Activated T-cell treated with anti-CD3 and anti-CD28 coated beads, Interleukin-2, amount 50 U/mL, for 72 hours (primary cell): ENCODE data around the gene PPIL1. TPM values are rescaled to one million over a fixed set of nuclear protein-coding genes. Genes with fewer than 3 reads are reported as not detected.
A peak's percentile ranks its signal among the peaks of the same experiment; 100 is the strongest.

Experiments
- ATAC-seq, 2 donors: fragments of 150-1000 bp; cut with Tn5 transposase; replicated peaks in 1 of 2; 2 replicates each; pipeline ENCODE4 v1.10.0; 2021; ENCODE audit warnings: moderate library complexity in 2 of 2, mild to moderate bottlenecking in 1 of 2
- DNase-seq, 2 donors: peaks; one replicate each; pipeline ENCODE4 v3.0.0; 2021 to 2022; ENCODE audit warnings: mixed read lengths in 1 of 2
- H3K27ac Mint-ChIP-seq: one replicate; pipeline ENCODE4 v1.8.0; 2022; ENCODE audit warnings: mild to moderate bottlenecking, moderate library complexity, mixed read lengths
- H3K27me3 Mint-ChIP-seq: one replicate; pipeline ENCODE4 v1.8.0; 2022; ENCODE audit warnings: low read depth, mixed read lengths
- H3K36me3 Mint-ChIP-seq, 2 donors: one replicate each; pipeline ENCODE4 v1.8.0; 2022; ENCODE audit warnings: mixed read lengths in 2 of 2, mild to moderate bottlenecking in 1 of 2; ENCODE audit not compliant: insufficient read depth in 2 of 2
- H3K4me1 Mint-ChIP-seq: one replicate; pipeline ENCODE4 v1.8.0; 2022; ENCODE audit warnings: low read depth, mixed read lengths
- H3K4me3 Mint-ChIP-seq, 2 donors: one replicate each; pipeline ENCODE4 v1.8.0; 2022; ENCODE audit warnings: mild to moderate bottlenecking in 2 of 2, mixed read lengths in 2 of 2, moderate library complexity in 2 of 2
- H3K9me3 Mint-ChIP-seq, 2 donors: one replicate each; pipeline ENCODE4 v1.8.0; 2022; ENCODE audit warnings: mixed read lengths in 2 of 2
- total RNA-seq, 2 donors: library from RNA; stranded (reverse); gene quantifications; one replicate each; pipeline ENCODE4 v1.2.3, GENCODE V29; 2022

The PPIL1 gene
- total RNA-seq, result 10 to 100 TPM; 32.6 to 43.0 TPM

DNA sequence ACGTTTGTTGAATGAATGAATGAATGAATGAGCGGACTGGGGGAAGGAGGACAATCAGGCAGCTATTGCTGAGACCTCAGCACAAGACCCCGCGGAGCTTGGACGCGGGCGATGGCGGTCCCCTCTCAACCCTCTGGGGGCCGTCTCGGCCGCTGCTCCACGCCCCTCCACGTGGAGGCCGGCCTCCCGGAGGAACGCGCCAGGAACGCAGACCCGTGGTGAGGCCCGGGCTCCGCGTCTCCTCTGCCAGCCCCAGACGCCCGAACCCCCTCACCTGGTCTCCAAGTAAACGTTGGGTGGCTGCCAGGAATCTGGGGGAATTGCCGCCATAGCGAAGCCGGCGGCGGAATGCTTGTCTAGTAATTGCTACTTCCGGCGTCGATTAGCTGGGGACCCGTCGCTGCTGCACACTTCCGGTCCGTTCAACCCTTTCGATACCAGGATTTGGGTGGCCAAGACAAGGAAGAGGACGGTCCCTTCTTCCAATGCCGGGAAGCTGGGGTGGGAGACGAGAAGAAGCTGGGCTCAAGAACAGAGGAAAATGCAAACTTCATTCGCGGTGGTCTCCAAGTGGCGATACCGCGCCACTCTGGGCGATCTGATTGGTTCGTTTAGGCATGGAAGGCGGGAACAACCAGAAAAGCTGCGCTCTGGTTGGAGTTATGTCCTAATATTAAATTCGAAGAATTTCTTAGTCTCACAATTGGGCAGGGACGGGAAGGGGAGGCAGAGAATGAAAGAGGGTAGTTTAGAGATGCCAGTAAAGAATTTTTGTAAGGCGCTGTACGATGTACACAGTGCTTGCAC, at the start of gene PPIL1:
Gene PPIL1, minus strand, starts transcription at position 361 of the 807 bp plus-strand sequence. Its CDS starts 31 bp downstream, at position 330.
- ATAC-seq, result peak; percentile 68 to 74
- DNase-seq, result peak; percentile 81 to 82
- H3K27ac Mint-ChIP-seq, result peak within 1 kb of the TSS; percentile 100
- peaks cover 46% of the 10 kb centered on the region for H3K4me1 Mint-ChIP-seq
- peak within 1 kb of the TSS; percentile 87 to 97 for H3K4me3 Mint-ChIP-seq
- no peaks in the 10 kb centered on the region for H3K9me3 Mint-ChIP-seq
- H3K27me3 Mint-ChIP-seq, result peaks cover 15% of the 10 kb centered on the region
- H3K36me3 Mint-ChIP-seq, result peaks cover 4 to 16% of the 10 kb centered on the region in 2 donors

DNA sequence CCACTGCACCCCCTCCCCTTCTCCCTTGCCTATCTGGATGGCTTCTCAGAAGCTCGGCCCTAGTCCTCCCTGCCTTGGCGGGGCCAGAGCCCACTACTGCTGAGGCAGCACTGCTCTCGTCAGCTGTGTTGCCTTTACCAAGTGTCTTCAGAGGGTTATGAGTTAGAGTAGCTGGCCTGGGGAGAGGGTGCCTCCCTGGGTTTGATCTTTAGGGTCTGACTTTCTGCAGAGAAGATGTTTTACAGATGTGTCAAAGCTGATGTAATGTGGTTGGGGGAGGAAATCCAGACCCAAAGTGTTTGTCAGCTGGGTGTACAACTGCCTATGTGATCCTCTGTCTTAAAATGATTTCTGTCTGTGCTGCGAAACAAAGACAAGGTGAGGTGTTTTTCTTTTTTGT, 49.5 kb upstream of the PPIL1 start:
- ATAC-seq, result peak; percentile 64 to 72
- peaks cover 50% of the 10 kb centered on the region for H3K4me1 Mint-ChIP-seq
- no peaks in the 10 kb centered on the region for H3K27me3 Mint-ChIP-seq
- H3K36me3 Mint-ChIP-seq, result peaks cover 6 to 20% of the 10 kb centered on the region in 2 donors
- DNase-seq, result peak; percentile 33 to 35
- peaks cover 0 to 2% of the 10 kb centered on the region in 2 donors for H3K9me3 Mint-ChIP-seq
- peak overlapping the region; percentile 79 for H3K27ac Mint-ChIP-seq
- H3K4me3 Mint-ChIP-seq, result peak overlapping the region; percentile 21 to 91

DNA sequence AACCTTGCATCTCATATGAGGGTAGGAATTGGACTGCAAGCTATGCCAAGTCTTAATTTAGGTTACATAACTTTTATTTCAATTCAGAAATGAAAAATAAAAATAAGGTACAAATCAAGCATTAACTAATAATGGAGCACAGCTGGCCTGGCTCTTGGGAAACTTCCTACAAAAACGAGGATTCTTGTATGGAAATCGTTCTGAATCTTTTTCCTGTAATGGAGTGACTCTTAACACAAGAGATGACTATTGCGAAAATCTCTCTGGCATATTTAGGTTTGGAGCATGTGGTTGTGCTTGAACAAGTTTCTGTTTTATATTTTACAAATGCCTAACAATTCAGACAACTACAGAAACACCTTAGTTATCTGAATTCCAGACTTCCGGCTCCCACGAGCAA, 45.9 kb upstream of the PPIL1 start:
- ATAC-seq, result no peak
- no peak overlapping the region for H3K27ac Mint-ChIP-seq
- DNase-seq, result no peak
- H3K4me1 Mint-ChIP-seq, result peaks cover 38% of the 10 kb centered on the region
- no peaks in the 10 kb centered on the region for H3K9me3 Mint-ChIP-seq
- no peaks in the 10 kb centered on the region for H3K27me3 Mint-ChIP-seq
- H3K36me3 Mint-ChIP-seq, result peaks cover 9 to 26% of the 10 kb centered on the region in 2 donors
- H3K4me3 Mint-ChIP-seq, result no peak overlapping the region

DNA sequence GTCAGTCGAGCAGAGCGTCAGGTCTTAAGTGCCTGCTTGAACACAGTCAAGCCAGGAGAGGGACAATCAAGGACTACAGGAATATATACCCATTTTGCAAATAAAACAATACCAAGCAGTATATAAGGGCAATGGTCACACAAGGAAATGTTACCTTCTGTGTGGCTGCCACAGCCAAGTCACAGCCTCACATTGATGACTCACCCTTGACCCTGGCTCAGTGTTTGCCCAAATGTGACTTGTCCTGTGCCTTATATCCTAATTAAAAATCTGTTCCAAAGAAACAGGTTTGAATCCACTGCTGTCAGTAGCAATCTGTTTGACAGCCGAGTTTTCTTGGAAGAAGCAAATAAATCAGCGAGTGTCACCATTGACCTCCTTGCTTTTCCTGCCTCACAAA, 45.4 kb upstream of the PPIL1 start:
- no peak for ATAC-seq
- Mint-ChIP-seq H3K36me3 (peaks cover 8 to 23% of the 10 kb centered on the region in 2 donors), H3K4me1 (peaks cover 38% of the 10 kb centered on the region), H3K9me3 (no peaks in the 10 kb centered on the region), H3K4me3 (no peak overlapping the region), H3K27ac (peak overlapping the region; percentile 31), H3K27me3 (no peaks in the 10 kb centered on the region)
- no peak for DNase-seq

DNA sequence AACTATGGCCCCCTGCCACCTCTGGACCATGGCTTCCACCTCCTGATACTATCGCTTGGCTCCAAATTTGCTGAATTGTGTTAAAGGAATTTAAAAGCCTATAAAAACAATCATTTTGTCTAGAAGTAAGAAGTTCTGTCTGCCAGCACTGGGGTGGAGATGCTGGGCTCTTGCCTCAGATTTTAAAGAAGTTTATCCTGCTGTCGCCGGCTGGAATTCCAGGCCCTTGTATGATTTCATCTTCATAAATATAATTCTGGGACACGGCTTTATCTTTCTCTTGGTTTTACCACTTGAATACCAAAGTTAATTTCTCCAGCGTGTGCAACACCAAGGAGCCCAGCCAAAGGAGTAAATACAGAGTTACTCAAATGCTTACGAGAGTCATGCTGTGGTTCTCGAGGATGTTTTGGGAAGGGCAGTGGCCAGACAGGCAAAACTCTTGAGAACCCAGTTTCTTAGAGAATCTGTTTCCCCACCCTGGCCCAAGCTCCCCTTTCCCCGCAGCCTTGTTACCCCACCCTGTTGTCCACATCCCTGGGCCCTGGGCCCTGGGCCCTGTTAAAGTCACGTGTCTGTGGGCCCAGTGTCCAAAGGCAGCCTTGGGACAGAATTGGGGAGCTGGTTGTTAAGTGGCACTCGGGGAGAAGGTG, 43.1 kb upstream of the PPIL1 start:
- DNase-seq (no peak), ATAC-seq (no peak)
- H3K27ac Mint-ChIP-seq, result no peak overlapping the region
- H3K4me3 Mint-ChIP-seq, result no peak overlapping the region
- H3K27me3 Mint-ChIP-seq, result no peaks in the 10 kb centered on the region
- H3K36me3 Mint-ChIP-seq, result peaks cover 14 to 20% of the 10 kb centered on the region in 2 donors
- peaks cover 38% of the 10 kb centered on the region for H3K4me1 Mint-ChIP-seq
- H3K9me3 Mint-ChIP-seq, result no peaks in the 10 kb centered on the region

DNA sequence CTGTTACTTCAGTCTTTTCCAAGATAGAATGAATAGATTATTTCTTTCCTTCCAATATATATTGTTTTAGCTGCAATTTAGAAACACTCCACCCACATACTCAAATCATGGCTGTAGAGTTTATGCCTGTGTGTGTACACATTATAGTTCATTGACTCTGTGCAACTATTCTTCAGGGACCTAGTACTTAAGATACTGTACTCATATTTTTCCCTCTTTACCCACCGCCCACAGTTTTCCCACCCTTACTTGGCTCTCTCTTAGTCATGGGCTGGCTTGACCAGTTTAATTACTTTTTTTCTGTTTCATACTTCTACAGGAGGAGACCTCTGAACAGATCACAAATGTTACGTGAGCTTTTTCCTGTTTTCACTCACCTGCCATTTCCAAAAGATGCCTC, 41.5 kb upstream of the PPIL1 start:
- DNase-seq (peak in 1 of 2 donors; percentile 13), ATAC-seq (no peak)
- H3K27ac Mint-ChIP-seq, result no peak overlapping the region
- H3K4me1 Mint-ChIP-seq, result peaks cover 51% of the 10 kb centered on the region
- peak overlapping the region in 1 of 2 donors; percentile 78 for H3K4me3 Mint-ChIP-seq
- H3K9me3 Mint-ChIP-seq, result no peaks in the 10 kb centered on the region
- no peaks in the 10 kb centered on the region for H3K27me3 Mint-ChIP-seq
- H3K36me3 Mint-ChIP-seq, result peaks cover 17 to 20% of the 10 kb centered on the region in 2 donors

DNA sequence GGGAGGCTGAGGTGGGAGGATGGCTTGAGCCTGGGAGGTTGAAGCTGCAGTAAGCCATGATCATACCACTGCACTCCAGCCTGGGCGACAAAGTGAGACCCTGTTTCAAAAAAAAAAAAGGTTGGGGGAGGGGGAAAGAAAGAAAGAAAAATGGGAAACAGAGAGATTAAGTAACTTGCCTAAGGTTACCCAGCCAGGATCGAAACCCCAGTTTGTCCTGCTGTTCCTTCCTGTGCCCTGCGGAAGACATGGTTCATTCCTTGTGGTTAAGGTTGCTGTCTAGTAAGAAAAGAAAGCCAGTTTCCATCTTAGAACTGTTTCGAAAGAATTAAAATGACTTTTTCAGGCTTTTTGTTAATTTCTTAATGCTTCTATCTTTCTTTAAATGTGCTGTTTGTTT, 41.0 kb upstream of the PPIL1 start:
- DNase-seq (no peak), ATAC-seq (no peak)
- Mint-ChIP-seq H3K4me1 (peaks cover 51% of the 10 kb centered on the region), H3K36me3 (peaks cover 15 to 16% of the 10 kb centered on the region in 2 donors), H3K4me3 (peak overlapping the region in 1 of 2 donors; percentile 78), H3K27me3 (no peaks in the 10 kb centered on the region), H3K27ac (no peak overlapping the region), H3K9me3 (no peaks in the 10 kb centered on the region)

DNA sequence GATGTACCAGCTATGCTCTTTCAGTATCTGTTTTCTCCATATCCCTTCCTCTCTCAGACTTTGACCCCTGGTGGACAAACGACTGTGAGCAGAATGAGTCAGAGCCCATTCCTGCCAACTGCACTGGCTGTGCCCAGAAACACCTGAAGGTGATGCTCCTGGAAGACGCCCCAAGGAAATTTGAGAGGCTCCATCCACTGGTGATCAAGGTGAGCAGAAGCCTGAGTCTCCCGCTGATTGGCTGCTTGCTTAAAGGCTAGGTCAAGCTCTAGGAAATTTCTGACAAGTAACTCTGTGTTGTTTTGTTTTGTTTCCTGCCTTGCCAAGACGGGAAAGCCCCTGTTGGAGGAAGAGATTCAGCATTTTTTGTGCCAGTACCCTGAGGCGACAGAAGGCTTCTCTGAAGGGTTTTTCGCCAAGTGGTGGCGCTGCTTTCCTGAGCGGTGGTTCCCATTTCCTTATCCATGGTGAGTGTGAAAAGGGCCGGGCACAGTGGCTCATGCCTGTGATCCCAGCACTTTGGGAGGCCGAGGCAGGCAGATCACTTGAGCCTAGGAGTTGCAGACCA, 39.7 kb upstream of the PPIL1 start:
- peaks cover 15% of the 10 kb centered on the region in 2 donors for H3K36me3 Mint-ChIP-seq
- DNase-seq, result peak; percentile 18 to 33
- peak overlapping the region; percentile 40 for H3K27ac Mint-ChIP-seq
- H3K9me3 Mint-ChIP-seq, result no peaks in the 10 kb centered on the region
- H3K27me3 Mint-ChIP-seq, result no peaks in the 10 kb centered on the region
- peak overlapping the region; percentile 72 to 80 for H3K4me3 Mint-ChIP-seq
- no peak for ATAC-seq
- H3K4me1 Mint-ChIP-seq, result peaks cover 51% of the 10 kb centered on the region

DNA sequence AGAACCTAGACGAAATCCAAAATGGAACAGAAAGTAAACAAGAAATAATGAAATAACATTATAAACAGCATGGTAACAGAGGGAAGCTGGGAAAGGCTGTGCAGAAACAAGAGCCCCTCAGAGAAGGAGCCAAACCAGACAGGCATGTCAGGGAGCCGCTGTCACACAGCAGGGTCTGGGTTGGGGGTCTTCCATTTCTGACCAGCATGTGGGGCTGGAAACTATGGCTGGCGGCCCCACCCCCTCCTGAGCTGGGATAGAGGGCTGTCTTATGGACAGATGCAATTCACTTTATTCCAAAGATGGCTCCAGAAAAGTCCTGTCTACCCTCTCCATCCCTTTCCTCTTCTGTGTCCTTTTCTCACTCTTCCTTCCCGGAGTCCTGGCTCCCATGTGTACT, 38.5 kb upstream of the PPIL1 start:
- no peaks in the 10 kb centered on the region for H3K9me3 Mint-ChIP-seq
- DNase-seq, result no peak
- H3K4me1 Mint-ChIP-seq, result peaks cover 56% of the 10 kb centered on the region
- peak in 1 of 2 donors; percentile 2 for ATAC-seq
- H3K36me3 Mint-ChIP-seq, result peaks cover 15 to 18% of the 10 kb centered on the region in 2 donors
- H3K27ac Mint-ChIP-seq, result peak overlapping the region; percentile 98
- peak overlapping the region; percentile 80 to 83 for H3K4me3 Mint-ChIP-seq
- H3K27me3 Mint-ChIP-seq, result no peaks in the 10 kb centered on the region

DNA sequence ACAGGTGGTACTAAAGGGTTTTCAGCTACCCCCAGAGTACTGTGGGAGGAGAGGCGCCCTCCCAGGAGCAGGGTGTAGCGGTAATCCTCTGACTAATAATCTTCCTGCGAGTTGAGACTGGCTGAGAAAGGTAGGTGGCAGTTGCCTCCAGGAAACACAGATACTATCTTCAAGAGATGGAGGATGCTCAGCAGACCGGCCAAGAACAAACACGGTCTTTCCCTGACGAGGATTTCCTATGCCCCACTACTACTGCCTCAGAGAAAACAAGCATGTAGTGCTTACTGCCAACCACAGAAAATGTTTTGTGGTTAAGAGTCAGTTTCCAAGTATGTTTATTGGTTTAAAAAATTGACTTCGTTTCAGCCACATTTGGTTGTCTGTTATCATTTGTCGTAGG, 38.0 kb upstream of the PPIL1 start:
- Mint-ChIP-seq H3K27ac (peak overlapping the region; percentile 98), H3K4me1 (peaks cover 56% of the 10 kb centered on the region), H3K27me3 (no peaks in the 10 kb centered on the region), H3K36me3 (peaks cover 15 to 18% of the 10 kb centered on the region in 2 donors), H3K9me3 (no peaks in the 10 kb centered on the region), H3K4me3 (peak overlapping the region; percentile 80 to 83)
- DNase-seq (peak; percentile 70 to 83), ATAC-seq (peak; percentile 92 to 96)

DNA sequence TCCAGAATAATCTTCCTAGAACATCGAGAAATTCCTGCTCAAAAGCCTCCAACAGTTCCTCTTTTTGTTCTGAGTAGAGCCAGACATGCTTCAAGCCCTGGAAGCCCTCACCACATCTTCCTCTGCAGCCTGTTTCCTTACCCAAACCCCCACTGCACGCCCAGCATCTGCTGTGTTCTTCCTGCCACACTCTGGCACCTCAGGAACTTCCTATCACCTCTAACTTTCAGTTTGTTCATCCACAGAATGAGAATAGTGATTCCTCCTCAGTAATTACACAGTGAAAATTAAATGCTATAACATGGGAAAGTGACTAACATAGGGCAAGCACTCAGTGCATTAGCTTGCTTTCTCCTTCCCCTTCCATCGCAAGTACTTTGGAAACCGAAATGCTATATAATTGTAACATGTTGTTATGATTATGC, 37.4 kb upstream of the PPIL1 start:
- DNase-seq, result peak; percentile 32 to 37
- Mint-ChIP-seq H3K4me3 (peak overlapping the region; percentile 80 to 83), H3K36me3 (peaks cover 15 to 18% of the 10 kb centered on the region in 2 donors), H3K27me3 (no peaks in the 10 kb centered on the region), H3K9me3 (no peaks in the 10 kb centered on the region), H3K27ac (peak overlapping the region; percentile 98), H3K4me1 (peaks cover 56% of the 10 kb centered on the region)
- peak; percentile 35 to 41 for ATAC-seq

DNA sequence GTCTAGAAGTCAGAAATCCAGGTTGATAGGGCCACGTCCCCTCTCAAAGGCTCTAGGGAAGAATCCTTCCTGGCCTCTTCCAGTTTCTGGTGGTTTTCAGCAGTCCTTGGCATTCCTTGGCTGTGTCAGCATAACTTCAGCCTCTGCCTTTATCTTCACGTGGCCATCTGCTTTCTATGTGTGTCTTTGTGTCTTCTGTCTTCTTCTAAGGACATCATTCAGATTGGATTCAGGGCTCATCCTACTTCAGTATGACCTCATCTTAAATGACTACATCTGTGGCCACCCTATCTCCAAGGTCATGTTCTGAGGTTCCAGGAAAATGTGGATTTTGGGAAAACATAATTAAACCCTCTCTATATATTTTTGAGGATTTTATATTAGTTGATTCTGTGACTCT, 34.1 kb upstream of the PPIL1 start:
- no peak for DNase-seq
- Mint-ChIP-seq H3K4me3 (no peak overlapping the region), H3K27me3 (no peaks in the 10 kb centered on the region), H3K9me3 (no peaks in the 10 kb centered on the region), H3K4me1 (peaks cover 28% of the 10 kb centered on the region), H3K36me3 (peaks cover 10 to 19% of the 10 kb centered on the region in 2 donors), H3K27ac (peak overlapping the region; percentile 7)
- no peak for ATAC-seq

DNA sequence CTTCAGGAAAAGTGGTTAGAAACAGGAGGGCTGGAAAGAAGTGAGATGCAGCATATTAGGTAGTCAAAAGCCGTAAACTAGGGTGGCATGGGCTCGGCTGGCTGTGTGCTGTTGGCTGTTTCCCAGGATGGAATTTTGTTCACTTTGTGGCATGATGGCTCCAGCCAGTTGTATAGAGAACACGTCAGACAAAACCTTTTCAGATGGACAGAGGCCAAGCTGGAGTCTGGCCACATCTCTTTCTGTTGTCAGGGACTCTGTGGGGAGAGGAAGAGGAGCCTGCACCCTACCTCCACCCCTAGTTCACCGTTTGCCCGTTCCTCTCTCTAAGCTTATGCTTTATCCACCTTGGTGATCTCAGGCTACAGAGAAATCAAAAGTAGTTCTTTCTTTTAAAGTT, 33.2 kb upstream of the PPIL1 start:
- no peak overlapping the region for H3K4me3 Mint-ChIP-seq
- peaks cover 19% of the 10 kb centered on the region for H3K4me1 Mint-ChIP-seq
- H3K27ac Mint-ChIP-seq, result no peak overlapping the region
- ATAC-seq, result no peak
- H3K27me3 Mint-ChIP-seq, result no peaks in the 10 kb centered on the region
- peaks cover 13 to 19% of the 10 kb centered on the region in 2 donors for H3K36me3 Mint-ChIP-seq
- no peak for DNase-seq
- no peaks in the 10 kb centered on the region for H3K9me3 Mint-ChIP-seq
